ENCODE results near the gene HARS2.
"Not testable (repeated sequence)": the region's sequence is repeated elsewhere in the genome, so short reads cannot be mapped to it uniquely, and the experiment has no call there.

Gene HARS2

GRCh38 chr5:140700177-140701144, 9.2 kb downstream of the HARS2 start, which contains the start of gene ZMAT2:
ZMAT2 (plus strand) TSS chr5:140700447; CDS start chr5:140700461, 14 bp downstream.
- DNase-seq, result peak; percentile 89

- DNase-seq, result no peak
Observed at GRCh38 chr5:140707812-140708211, 16.6 kb downstream of the HARS2 start.

- not testable (repeated sequence) for DNase-seq
Observed at GRCh38 chr5:140708787-140709186, 17.5 kb downstream of the HARS2 start.

GRCh38 chr5:140710899-140711552, 19.8 kb downstream of the HARS2 start:
- peak; percentile 95 for DNase-seq

GRCh38 chr5:140711794-140712193, 20.5 kb downstream of the HARS2 start:
- DNase-seq, result no peak

GRCh38 chr5:140713562-140714094, 22.4 kb downstream of the HARS2 start:
- no peak for DNase-seq

- DNase-seq, result not testable (repeated sequence)
Observed at GRCh38 chr5:140716238-140716637, 25.0 kb downstream of the HARS2 start.

- no peak for DNase-seq
Observed at GRCh38 chr5:140718266-140718592, 27.0 kb downstream of the HARS2 start.

GRCh38 chr5:140720738-140721137, 29.5 kb downstream of the HARS2 start:
- DNase-seq, result not testable (repeated sequence)

GRCh38 chr5:140721395-140721794, 30.1 kb downstream of the HARS2 start:
- not testable (repeated sequence) for DNase-seq

- DNase-seq, result peak; percentile 92
Observed at GRCh38 chr5:140725799-140726471, 34.7 kb downstream of the HARS2 start.

GRCh38 chr5:140733098-140733497, 41.8 kb downstream of the HARS2 start:
- no peak for DNase-seq

- DNase-seq, result no peak
Observed at GRCh38 chr5:140734354-140734753, 43.1 kb downstream of the HARS2 start.

- DNase-seq, result no peak
Observed at GRCh38 chr5:140737486-140737885, 46.2 kb downstream of the HARS2 start.

GRCh38 chr5:140741967-140742366, 50.7 kb downstream of the HARS2 start:
- DNase-seq, result no peak
